OCI-LY7 (cell line): ENCODE data around the gene TAF8. TPM values are rescaled to one million over a fixed set of nuclear protein-coding genes. Genes with fewer than 3 reads are reported as not detected.

ENCODE experiments used
- BruUV-seq: library from RNA; stranded (reverse); fragments of 400-500 nt; replicated peaks from 2 replicates; lab custom pipeline; 2021; lab: Mats Ljungman, UMichigan
- CTCF ChIA-PET: fragments of 300-600 bp; sonication (Branson Sonifier 250); formaldehyde crosslinking; loops from one replicate; lab custom pipeline; 2022; ENCODE audit warnings: antibody characterized with exemption; ENCODE audit not compliant: unreplicated experiment; lab: Charles Lee
- POLR2A ChIA-PET: fragments of 300-600 bp; sonication (Branson Sonifier 250); formaldehyde crosslinking; loops from one replicate; lab custom pipeline; 2022; ENCODE audit warnings: antibody characterized with exemption; lab: Charles Lee
- DNase-seq: peaks from one replicate; pipeline ENCODE4 v3.0.0-alpha.2; 2015; ENCODE audit warnings: low spot score
- H2AFZ ChIP-seq: fragments of 200-600 bp; sonication (generic), shearing (Covaris generic); 2 replicates; pipeline ENCODE4 v1.6.1; 2014; ENCODE audit warnings: mild to moderate bottlenecking, antibody characterized with exemption, low read length, moderate library complexity
- H3K27ac ChIP-seq: fragments of 200-600 bp; sonication (generic); 2 replicates; pipeline ENCODE4 v1.5.1; 2014; ENCODE audit warnings: mixed run types, low read depth, mild to moderate bottlenecking, moderate library complexity, low read length, inconsistent platforms; ENCODE audit not compliant: poor library complexity, severe bottlenecking
- H3K36me3 ChIP-seq: fragments of 200-600 bp; sonication (generic); 2 replicates; pipeline ENCODE4 v1.6.1; 2014; ENCODE audit warnings: mild to moderate bottlenecking, antibody characterized with exemption, low read length, moderate library complexity, mixed read lengths; ENCODE audit not compliant: insufficient read depth
- H3K4me1 ChIP-seq: fragments of 200-600 bp; sonication (generic); 2 replicates; pipeline ENCODE4 v1.5.1; 2014; ENCODE audit warnings: mild to moderate bottlenecking, low read length; ENCODE audit not compliant: insufficient read depth, poor library complexity, severe bottlenecking
- H3K4me2 ChIP-seq: fragments of 200-600 bp; sonication (generic); 2 replicates; pipeline ENCODE4 v1.6.1; 2014; ENCODE audit warnings: mild to moderate bottlenecking, low read length
- H3K4me3 ChIP-seq: fragments of 200-600 bp; sonication (generic); 2 replicates; pipeline ENCODE4 v1.5.1; 2014; ENCODE audit warnings: mild to moderate bottlenecking, low read depth, low read length; ENCODE audit not compliant: poor library complexity, severe bottlenecking
- H3K79me2 ChIP-seq: fragments of 200-600 bp; sonication (generic); 2 replicates; pipeline ENCODE4 v1.6.1; 2016; ENCODE audit warnings: low read depth, mild to moderate bottlenecking, low read length, moderate library complexity, mixed read lengths; ENCODE audit not compliant: insufficient read depth
- H3K9me2 ChIP-seq: fragments of 200-600 bp; sonication (generic); 2 replicates; pipeline ENCODE4 v1.6.1; 2016; ENCODE audit warnings: mild to moderate bottlenecking, low read length, mixed read lengths; ENCODE audit not compliant: insufficient read depth
- H3K9me3 ChIP-seq: fragments of 200-600 bp; sonication (generic); 2 replicates; pipeline ENCODE4 v1.6.1; 2014; ENCODE audit warnings: mild to moderate bottlenecking, mixed run types, low read length, mixed read lengths
- H4K20me1 ChIP-seq: fragments of 200-600 bp; sonication (generic); 2 replicates; pipeline ENCODE4 v1.6.1; 2014; ENCODE audit warnings: mild to moderate bottlenecking, antibody characterized with exemption, low read length, moderate library complexity, mixed read lengths; ENCODE audit not compliant: insufficient read depth
- EZH2phosphoT487 ChIP-seq: fragments of 200-600 bp; sonication (generic); IDR thresholded peaks from 2 replicates; pipeline ENCODE4 v1.6.1; 2018; ENCODE audit warnings: low read depth, borderline replicate concordance, mild to moderate bottlenecking, mixed run types, antibody characterized with exemption, low read length, moderate library complexity, mixed read lengths
- intact Hi-C: fragments of 100-400 bp; cut with micrococcal nuclease; formaldehyde crosslinking; loops from one replicate; pipeline ENCODE4 v1.10.0; 2022; ENCODE audit not compliant: unreplicated experiment
- total RNA-seq, 2 experiments: library from RNA; depleted of rRNA in 1 of 2; stranded (reverse); fragments of >200 nt in 1 of 2; shearing (Covaris generic) in 1 of 2; gene quantifications; 2 replicates each; pipeline ENCODE4 v1.2.3, GENCODE V29; 2014 to 2022
- TF ChIP-seq, protein P1 (sequence below): fragments of 200-600 bp; sonication (generic); conservative IDR thresholded peaks from 2 replicates; pipeline ENCODE4 v1.5.1; 2014; ENCODE audit warnings: mild to moderate bottlenecking, antibody characterized with exemption, low read length, moderate library complexity, mixed read lengths

TAF8 gene
- total RNA-seq, 2 experiments from 2014 or later, result 35.1 to 47.8 TPM

DNA sequence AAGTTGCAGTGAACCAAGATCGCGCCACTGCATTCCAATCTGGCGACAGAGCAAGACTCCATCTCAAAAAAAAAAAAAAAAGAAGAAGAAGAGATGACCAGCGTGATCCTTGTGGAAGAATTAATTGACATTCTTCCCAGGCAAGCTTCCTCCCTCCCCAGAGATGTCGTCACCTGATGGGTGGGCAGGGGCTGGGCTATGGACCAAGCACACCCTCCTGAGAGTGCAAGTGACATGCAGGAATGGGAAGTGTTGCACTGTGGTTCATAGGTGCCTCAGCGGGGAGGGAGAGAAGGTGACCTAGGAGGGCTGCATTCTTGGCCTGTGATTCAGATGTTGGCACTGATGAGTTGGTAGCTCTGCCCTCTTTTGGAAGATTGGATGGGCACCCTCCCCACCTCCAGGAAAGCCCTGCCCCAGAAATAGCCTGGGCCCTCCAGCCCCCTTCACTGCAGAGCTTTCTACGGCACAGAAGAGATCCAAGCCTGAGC, 37.8 kb downstream of the TAF8 start:
- ChIA-PET POLR2A (interaction anchor here (0.6 to 0.7 kb wide), 2 partner anchors 37 to 301 kb away, joined by 3 read pairs; partner anchors contain the start of gene TOMM6), CTCF (no interaction called here)
- Histone ChIP-seq H3K79me2 (no peaks in the 10 kb centered on the region), H3K27ac (no peak overlapping the region), H3K4me1 (no peaks in the 10 kb centered on the region), H3K36me3 (no peaks in the 10 kb centered on the region), H3K9me2 (no peaks in the 10 kb centered on the region), H3K9me3 (no peaks in the 10 kb centered on the region), H2AFZ (no peak overlapping the region), H4K20me1 (no peaks in the 10 kb centered on the region), H3K4me2 (no peak overlapping the region), H3K4me3 (no peak overlapping the region)
- no TSS peak for BruUV-seq
- TF ChIP-seq, protein P1, sequence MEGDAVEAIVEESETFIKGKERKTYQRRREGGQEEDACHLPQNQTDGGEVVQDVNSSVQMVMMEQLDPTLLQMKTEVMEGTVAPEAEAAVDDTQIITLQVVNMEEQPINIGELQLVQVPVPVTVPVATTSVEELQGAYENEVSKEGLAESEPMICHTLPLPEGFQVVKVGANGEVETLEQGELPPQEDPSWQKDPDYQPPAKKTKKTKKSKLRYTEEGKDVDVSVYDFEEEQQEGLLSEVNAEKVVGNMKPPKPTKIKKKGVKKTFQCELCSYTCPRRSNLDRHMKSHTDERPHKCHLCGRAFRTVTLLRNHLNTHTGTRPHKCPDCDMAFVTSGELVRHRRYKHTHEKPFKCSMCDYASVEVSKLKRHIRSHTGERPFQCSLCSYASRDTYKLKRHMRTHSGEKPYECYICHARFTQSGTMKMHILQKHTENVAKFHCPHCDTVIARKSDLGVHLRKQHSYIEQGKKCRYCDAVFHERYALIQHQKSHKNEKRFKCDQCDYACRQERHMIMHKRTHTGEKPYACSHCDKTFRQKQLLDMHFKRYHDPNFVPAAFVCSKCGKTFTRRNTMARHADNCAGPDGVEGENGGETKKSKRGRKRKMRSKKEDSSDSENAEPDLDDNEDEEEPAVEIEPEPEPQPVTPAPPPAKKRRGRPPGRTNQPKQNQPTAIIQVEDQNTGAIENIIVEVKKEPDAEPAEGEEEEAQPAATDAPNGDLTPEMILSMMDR, result no peak
- no peak for TF ChIP-seq EZH2phosphoT487
- no peak for DNase-seq
- intact Hi-C loops, result no loop called here

DNA sequence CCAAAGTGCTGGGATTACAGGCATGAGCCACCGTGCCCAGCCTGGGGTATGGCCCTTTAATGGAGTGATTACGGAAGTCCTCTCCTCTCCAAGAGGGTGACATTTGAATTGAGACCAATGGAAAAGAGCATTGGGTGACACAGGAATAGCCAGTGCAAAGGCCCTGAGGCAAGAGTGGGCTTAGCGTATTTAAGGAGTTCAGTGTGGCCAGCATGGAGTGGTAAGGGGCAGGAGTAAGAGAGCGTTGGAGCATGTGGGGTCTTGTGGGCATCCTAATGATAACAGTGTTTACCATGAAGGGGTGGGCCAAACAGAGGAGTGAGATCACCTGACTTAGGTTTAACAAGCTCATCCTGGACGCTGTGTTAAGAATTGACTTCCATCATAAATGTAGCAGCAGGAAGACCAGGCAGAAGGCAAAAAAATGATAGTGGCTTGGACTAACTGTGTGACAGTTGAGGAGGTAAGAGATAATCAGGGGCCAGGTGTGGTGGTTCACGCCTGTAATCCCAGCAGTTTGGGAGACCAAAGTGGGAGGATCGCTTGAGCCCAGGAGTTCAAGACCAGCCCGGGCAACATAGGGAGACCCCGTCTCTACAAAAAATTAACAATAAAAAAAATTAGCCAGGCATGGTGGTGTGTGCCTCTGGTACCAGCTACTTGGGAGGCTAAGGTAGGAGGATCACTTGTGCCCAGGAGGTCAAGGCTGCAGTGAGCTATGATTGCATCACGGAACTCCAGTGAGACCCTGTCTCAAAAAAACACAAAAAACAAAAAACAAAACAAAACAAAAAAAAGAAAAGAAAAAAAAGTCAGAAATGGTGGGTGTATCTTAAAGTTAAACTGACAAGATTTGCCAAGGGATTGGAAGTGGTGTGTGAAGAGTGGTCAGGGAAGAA, 40.7 kb downstream of the TAF8 start:
- no peaks in the 10 kb centered on the region for H3K36me3 ChIP-seq
- H4K20me1 ChIP-seq, result no peaks in the 10 kb centered on the region
- no TSS peak for BruUV-seq
- ChIA-PET POLR2A (interaction anchor here (1.6 kb wide), 1 partner anchor 10 kb away, joined by 4 read pairs; no protein-coding TSS in a partner anchor), CTCF (no interaction called here)
- no peak overlapping the region for H3K4me2 ChIP-seq
- no peaks in the 10 kb centered on the region for H3K4me1 ChIP-seq
- no peak overlapping the region for H2AFZ ChIP-seq
- H3K9me2 ChIP-seq, result no peaks in the 10 kb centered on the region
- H3K9me3 ChIP-seq, result no peaks in the 10 kb centered on the region
- no peak overlapping the region for H3K4me3 ChIP-seq
- TF ChIP-seq, protein P1, result no peak
- TF ChIP-seq EZH2phosphoT487, result no peak
- no peak for DNase-seq
- intact Hi-C loops, result no loop called here
- no peak overlapping the region for H3K27ac ChIP-seq
- no peaks in the 10 kb centered on the region for H3K79me2 ChIP-seq

DNA sequence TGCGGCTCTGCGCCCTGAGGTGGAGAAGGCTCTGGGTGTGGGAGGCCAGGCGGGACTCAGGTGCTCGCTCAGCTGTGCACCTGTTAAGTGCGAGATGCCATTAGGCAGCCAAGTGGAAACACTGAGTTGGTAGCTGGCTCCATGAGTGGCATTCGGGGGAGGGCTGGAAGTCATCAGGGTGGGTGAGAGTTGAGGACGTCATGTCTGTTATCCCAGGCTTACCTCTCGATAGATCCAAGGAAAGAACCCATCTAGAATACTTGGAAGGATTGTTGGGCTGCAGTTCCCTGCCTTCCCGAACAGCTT, 41.3 kb downstream of the TAF8 start:
- no peak for DNase-seq
- Histone ChIP-seq H3K4me2 (no peak overlapping the region), H3K36me3 (no peaks in the 10 kb centered on the region), H2AFZ (no peak overlapping the region), H3K4me1 (no peaks in the 10 kb centered on the region), H3K27ac (no peak overlapping the region), H3K9me2 (no peaks in the 10 kb centered on the region), H3K4me3 (no peak overlapping the region), H3K79me2 (no peaks in the 10 kb centered on the region), H4K20me1 (no peaks in the 10 kb centered on the region), H3K9me3 (no peaks in the 10 kb centered on the region)
- no peak for TF ChIP-seq EZH2phosphoT487
- TF ChIP-seq, protein P1, result no peak
- ChIA-PET CTCF (no interaction called here), POLR2A (interaction anchor here (1.6 kb wide), 1 partner anchor 10 kb away, joined by 4 read pairs; no protein-coding TSS in a partner anchor)
- no TSS peak for BruUV-seq
- intact Hi-C loops, result no loop called here
